ENCODE results near the gene LRRC37B.
"Not testable (repeated sequence)": the region's sequence is repeated elsewhere in the genome, so short reads cannot be mapped to it uniquely, and the experiment has no call there.

LRRC37B gene

DNA sequence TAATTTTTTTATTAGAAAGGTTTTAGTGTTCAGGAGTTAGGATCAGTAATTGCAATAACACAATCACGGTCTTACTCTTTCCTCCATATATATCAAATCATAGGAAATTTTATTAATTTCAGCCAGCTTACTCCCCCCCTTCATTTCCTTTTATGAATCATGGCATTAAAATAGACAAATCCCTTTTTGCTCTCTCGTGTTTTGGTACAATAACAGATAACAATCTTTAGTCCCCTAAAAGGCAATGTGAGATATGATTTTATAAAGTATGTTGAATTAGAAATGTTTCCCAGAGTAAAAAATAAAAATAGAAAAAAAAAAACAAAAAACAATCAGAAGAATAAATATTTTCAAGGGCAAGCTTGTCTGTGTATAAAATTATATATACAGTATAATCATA is 92.5 kb downstream of the LRRC37B start:
- DNase-seq, result no peak

DNA sequence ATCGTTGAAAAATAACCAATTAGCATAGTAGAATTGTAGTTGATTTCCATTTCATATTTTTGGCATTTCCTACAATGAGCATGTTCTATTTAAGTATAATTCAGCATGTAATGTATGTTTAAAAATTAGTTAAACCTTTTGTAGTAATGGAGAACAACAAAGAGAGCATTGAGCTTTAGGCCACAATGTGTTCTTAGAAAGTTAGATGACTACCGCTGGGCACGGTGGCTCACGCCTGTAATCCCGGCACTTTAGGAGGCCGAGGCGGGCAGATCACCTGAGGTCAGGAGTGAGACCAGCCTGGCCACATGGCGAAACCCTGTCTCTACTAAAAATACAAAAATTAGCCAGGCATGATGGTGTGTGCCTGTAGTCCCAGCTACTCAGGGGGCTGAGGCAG is 93.1 kb downstream of the LRRC37B start:
- not testable (repeated sequence) for DNase-seq

DNA sequence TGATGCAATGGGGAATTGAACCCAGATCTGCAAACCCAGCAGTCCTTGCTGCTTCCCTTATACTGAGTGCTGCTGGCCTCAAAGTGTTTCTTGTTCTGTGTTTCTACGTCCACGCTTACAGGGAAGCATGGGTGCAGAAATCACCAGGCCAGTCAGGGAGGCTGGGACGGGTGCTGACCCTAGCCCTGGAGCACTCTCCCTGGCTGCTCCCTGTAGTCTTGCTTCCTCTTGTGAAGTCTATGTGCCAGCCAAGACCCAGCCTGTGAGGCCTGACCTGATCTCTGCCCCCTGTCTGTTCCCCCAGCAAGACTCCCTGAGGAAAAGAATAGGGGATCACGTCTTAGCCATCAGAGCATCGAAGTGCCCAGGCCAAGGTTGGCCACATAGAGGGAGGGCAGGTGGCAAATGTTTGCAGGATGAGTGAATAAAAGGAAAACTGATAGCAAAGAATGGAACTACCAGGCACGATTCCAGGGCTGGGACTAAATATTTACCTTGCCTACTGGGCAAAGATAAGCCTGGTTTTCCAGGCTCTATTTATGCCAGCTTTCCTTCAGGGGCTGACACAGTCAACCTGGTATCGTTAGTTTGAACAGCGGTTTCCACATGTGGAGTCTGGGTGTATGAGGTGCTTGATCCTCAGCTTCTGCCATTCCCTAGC is 93.9 kb downstream of the LRRC37B start:
- no peak for DNase-seq

DNA sequence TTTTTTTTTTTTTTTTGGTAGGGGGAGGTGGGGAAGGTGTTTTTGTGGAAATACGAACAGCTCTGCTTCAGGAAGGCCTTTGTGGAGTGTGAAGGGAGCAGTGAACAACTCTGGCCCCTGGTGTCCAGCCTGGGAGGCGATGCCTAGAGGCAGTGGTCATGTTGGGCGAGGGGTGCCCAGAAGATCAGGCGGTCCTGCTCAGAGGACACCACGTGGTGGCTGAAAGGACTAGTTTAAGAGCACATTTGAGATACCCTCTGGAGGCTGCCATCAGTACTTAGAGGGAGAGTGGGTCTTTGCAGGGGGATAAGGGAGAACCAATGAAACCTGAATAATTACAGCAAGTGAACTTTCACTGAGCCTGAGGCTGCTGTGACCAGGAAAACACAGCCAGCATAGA is 95.0 kb downstream of the LRRC37B start:
- no peak for DNase-seq

GRCh38 chr17:32102646-32103186 is 95.5 kb downstream of the LRRC37B start:
- no peak for DNase-seq

Data from T-helper 2 cell (primary cell).